Measurements from ENCODE around the gene GP1BA.

The GP1BA gene

DNA sequence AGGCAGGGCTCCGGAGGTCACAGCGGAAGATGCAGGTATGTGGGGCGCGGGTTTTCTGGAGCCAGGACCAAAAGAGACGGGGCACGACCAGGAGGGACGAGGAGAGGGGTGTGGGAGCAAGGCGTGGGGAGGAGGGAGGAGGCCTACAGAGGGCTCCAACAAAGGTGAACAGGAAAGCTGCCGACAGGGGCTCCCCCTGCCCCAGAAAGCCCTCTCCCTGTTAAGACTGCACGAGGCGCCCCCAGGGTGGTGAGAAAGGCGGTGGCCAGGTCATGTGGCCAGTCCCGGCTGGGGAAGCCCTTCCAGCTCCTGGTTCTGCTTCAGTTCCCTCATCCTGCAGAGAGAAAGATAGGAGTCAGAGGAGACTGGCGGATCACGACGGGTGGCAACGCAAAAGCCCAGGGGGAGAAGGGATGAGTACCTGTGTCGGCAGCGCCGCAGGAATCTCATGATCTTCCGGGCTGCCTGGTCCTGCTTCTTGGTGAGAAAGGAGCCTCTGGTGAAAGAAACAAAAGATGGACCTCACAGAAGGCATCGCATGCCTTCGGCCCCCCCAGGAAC is 36.5 kb downstream of the GP1BA start:
- no peaks in the 10 kb centered on the region for H3K27me3 Mint-ChIP-seq
- H3K27ac Mint-ChIP-seq = no peak overlapping the region
- H3K36me3 Mint-ChIP-seq = peaks cover 38% of the 10 kb centered on the region
- no peak overlapping the region for H3K4me3 Mint-ChIP-seq
- no peaks in the 10 kb centered on the region for H3K9me3 Mint-ChIP-seq
- no peak for ATAC-seq
- peaks cover 15% of the 10 kb centered on the region for H3K4me1 Mint-ChIP-seq

DNA sequence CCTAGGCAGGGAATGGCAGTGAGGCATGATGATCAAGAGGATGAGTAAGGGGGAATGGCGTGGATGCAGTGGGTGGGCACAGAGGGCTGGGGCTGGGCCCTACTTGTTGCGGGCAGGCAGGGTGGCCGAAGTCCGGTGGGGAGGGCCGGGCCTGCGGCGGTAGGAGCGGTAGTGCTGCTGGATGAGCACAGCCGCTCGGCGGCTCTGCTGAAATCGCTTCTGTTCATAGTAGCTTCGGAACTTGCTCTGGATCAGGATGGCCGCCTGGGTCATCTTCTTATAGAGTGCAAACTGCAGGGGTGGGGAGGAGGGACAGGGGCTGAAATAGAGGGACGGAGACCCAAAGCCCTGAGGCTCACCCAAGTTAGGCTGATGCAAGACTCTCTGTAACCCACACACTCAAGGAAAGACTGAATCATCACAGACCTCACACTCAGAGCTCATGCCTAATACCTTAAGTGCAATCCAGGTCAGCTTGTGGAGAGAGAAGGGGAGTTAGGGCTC is 37.0 kb downstream of the GP1BA start:
- H3K4me3 Mint-ChIP-seq = no peak overlapping the region
- H3K36me3 Mint-ChIP-seq = peaks cover 43% of the 10 kb centered on the region
- peaks cover 15% of the 10 kb centered on the region for H3K4me1 Mint-ChIP-seq
- no peaks in the 10 kb centered on the region for H3K27me3 Mint-ChIP-seq
- no peak for ATAC-seq
- no peak overlapping the region for H3K27ac Mint-ChIP-seq
- H3K9me3 Mint-ChIP-seq = no peaks in the 10 kb centered on the region

DNA sequence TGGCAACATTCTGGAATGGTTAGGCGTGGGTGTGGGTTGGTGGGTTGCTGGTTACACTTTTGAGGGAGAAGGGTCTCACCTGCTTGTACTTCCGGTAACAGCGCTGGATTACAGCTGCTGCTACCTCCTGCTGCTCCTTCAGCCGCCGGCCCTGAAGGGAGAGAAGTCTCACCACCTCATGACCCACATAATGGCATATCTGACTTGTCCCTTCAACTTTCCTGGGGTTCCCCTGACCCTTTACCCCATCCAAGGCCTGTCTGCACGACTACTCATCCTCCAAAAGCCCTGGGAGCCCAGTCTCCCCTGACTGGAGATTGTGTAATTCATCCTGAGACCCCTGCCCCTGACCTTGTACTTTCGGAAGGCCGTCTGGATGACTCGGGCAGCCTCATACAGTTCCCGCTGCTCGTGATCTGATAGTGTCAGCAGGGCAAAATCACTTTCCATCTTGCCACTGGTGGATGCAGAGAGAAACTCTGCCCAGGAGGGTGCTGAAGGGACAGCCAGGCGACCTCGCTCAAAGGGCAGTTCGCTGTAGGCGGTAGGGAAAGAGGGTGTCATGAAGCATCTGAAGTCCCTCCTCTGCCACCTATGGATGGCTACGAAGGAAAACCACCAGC is 37.6 kb downstream of the GP1BA start:
- Mint-ChIP-seq H3K27ac (no peak overlapping the region), H3K36me3 (peaks cover 49% of the 10 kb centered on the region), H3K4me3 (no peak overlapping the region), H3K4me1 (peaks cover 15% of the 10 kb centered on the region), H3K27me3 (no peaks in the 10 kb centered on the region), H3K9me3 (no peaks in the 10 kb centered on the region)
- no peak for ATAC-seq

DNA sequence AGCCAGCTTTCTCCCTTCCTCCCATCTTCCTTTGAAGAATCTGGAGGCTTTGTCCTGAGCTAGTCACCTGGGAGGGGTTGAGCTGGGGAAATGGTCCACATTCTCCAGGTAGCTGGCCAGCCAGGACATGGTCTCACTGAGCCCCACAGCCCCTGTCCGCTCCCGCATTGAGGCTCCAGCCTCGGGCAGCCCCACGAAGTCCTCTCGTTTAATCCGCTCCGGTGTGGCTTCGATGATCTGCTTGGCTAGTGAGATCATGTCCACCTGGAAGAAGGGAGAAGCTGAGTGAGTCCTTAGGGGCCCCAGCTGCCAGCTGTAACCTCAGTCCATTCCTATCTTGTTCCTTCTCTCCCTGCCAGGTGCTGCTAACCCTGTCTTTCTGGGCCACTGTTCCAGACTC is 38.2 kb downstream of the GP1BA start:
- no peaks in the 10 kb centered on the region for H3K9me3 Mint-ChIP-seq
- H3K4me1 Mint-ChIP-seq = peaks cover 12% of the 10 kb centered on the region
- ATAC-seq = no peak
- H3K27ac Mint-ChIP-seq = no peak overlapping the region
- H3K36me3 Mint-ChIP-seq = peaks cover 52% of the 10 kb centered on the region
- no peak overlapping the region for H3K4me3 Mint-ChIP-seq
- H3K27me3 Mint-ChIP-seq = no peaks in the 10 kb centered on the region

DNA sequence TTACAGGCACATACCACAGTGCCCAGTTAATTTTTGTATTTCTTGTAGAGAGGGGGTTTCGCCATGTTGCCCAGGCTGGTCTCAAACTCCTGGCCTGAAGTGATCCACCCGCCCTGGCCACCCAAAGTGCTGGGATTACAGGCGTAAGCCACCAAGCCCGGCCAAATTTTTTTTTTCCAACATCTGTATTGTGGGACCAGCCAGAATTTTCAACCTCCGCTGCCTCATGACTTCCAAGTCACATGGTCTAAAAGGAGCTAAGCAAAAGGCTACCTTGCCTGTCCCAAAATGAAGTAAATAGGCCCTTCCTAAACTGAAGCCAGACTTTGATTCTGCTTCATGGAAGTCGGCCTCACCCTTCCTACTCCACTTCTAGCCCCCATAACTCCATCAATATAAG is 39.7 kb downstream of the GP1BA start:
- no peak for ATAC-seq
- Mint-ChIP-seq H3K9me3 (no peaks in the 10 kb centered on the region), H3K36me3 (peaks cover 49% of the 10 kb centered on the region), H3K4me3 (no peak overlapping the region), H3K27ac (no peak overlapping the region), H3K4me1 (no peaks in the 10 kb centered on the region), H3K27me3 (no peaks in the 10 kb centered on the region)

DNA sequence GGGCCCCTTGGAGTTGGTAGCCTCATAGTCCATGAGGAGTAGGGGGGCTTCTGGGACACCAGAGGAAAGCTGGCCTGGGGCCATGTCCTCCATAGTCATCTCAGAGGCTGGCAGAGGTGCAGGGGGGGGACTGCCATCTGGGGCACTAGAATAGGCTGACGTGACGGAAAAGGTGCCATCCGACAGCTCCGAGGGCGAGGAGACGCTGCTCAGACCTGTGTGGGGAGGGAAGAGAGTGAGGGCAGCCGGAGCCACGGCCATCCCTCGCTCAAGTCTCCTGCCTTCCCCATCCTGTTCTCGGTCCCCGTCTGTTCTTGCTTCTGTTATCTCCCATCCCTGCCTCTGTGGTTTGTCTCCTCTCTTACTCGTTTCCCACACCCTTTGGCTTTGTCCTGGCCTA is 40.2 kb downstream of the GP1BA start:
- H3K9me3 Mint-ChIP-seq = no peaks in the 10 kb centered on the region
- H3K27me3 Mint-ChIP-seq = no peaks in the 10 kb centered on the region
- no peak overlapping the region for H3K4me3 Mint-ChIP-seq
- H3K4me1 Mint-ChIP-seq = no peaks in the 10 kb centered on the region
- peaks cover 49% of the 10 kb centered on the region for H3K36me3 Mint-ChIP-seq
- H3K27ac Mint-ChIP-seq = no peak overlapping the region
- no peak for ATAC-seq

DNA sequence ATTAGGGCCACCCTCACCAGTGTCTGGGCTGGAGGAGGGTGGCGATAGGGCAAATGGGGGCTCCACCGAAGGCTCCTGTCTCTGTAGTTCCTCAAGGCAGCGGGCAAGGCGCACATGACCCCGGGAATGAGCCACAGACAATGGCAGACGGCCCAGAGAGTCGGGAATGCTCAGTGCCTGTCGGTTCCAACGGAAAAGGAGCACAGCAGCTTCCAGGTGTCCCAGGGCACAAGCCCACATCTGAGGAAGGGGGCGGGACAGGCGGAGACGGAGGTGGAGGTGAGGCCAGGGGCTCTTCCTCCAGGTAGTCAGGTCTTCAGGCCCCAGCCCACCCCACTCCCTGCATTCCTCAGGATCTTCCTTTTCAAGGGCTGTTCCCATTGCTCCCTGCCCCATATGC is 40.7 kb downstream of the GP1BA start:
- no peak for ATAC-seq
- Mint-ChIP-seq H3K27ac (no peak overlapping the region), H3K27me3 (no peaks in the 10 kb centered on the region), H3K4me1 (no peaks in the 10 kb centered on the region), H3K36me3 (peaks cover 49% of the 10 kb centered on the region), H3K9me3 (no peaks in the 10 kb centered on the region), H3K4me3 (no peak overlapping the region)

DNA sequence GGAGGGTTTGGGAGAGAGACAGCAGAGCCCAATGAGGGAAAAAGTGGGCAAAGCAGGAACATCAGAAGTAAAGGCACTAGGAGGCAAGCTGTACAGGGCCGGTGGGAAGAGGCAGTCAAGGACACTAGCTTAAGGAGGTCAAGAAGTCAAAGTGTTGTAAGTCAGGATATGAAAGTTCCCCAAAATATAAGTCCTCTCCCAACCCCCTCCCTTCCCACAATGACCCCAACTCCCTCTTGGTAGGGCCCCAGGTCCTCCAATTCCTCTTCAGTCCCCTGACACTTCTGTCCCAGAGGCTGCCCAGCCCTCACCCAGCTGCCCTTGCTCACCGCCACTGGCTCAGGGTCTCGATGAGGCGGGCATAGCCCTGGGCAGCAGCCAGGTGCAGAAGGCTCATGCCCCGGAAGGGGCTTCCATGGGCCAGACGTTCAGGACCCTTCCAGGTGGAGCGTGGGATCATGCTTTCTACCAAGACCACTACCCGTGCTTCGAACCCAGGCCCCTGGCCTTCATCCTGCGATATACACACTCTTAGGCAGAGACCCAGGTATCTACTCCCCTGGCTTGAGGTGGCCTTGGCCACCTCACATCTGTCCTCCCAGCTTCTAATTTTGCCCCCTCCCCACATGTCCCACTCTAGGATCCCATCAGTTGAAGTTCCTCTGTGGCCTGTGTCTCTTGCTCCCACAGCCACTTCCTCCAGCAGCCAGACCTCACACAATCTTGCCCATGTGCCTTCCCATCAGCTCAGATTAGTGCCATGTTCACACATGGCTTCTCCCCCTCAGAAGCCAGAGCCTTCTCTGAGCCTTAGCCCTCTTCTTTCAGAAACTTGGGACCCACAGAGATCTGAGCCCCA is 41.4 kb downstream of the GP1BA start:
- ATAC-seq = no peak
- peaks cover 3% of the 10 kb centered on the region for H3K4me1 Mint-ChIP-seq
- H3K27me3 Mint-ChIP-seq = no peaks in the 10 kb centered on the region
- peaks cover 49% of the 10 kb centered on the region for H3K36me3 Mint-ChIP-seq
- H3K27ac Mint-ChIP-seq = no peak overlapping the region
- no peak overlapping the region for H3K4me3 Mint-ChIP-seq
- H3K9me3 Mint-ChIP-seq = no peaks in the 10 kb centered on the region

DNA sequence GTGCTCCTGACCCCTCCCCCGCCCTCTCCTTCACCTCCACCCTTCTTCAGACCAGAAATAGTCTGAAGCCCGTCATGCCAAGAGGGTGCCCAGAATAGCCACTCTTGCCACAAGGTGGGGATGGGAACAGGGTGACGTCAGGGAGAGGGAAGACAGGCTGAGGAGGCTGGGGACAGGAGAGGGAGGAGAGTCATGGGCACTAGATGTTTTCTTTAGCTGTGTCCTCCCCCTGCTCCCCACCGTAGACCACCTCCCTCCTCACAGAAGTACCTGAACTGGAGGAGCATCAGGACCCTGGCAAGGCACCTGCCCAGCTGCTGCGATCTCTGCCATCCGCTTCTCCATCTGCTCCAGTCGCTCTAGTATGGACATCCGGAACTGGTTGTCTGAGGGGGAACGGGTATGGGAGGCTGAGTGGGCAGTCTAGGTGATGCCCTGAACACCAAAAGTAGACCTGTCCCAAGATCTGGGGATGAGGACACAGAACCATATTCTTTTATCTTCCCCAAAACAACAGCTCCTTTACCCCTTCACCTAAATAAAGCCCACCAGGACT is 42.1 kb downstream of the GP1BA start:
- peaks cover 10% of the 10 kb centered on the region for H3K4me1 Mint-ChIP-seq
- H3K36me3 Mint-ChIP-seq = peaks cover 55% of the 10 kb centered on the region

DNA sequence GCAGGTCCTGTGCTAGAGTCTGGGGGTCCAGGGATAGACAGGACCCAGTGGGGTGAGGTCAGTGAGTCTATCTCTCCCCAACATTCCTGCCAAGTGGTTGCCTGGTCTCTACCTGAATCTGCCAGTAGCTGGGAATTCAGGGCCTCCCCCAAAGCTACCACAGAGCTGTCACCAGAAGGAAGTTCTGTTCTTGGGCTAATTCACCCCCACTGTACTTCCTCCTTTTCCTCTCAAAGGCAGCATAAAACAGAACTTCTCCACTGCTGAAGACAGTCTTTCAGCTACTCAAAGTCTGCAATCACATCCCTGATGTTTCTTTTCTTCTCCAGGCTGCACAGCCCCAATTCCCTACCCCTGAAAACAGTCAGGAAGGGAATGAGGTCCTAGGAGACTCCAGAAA is 46.6 kb downstream of the GP1BA start:
- H3K27me3 Mint-ChIP-seq = no peaks in the 10 kb centered on the region
- H3K4me3 Mint-ChIP-seq = no peak overlapping the region
- ATAC-seq = no peak
- peak overlapping the region; percentile 77 for H3K27ac Mint-ChIP-seq
- no peaks in the 10 kb centered on the region for H3K9me3 Mint-ChIP-seq
- H3K36me3 Mint-ChIP-seq = peaks cover 65% of the 10 kb centered on the region
- peaks cover 43% of the 10 kb centered on the region for H3K4me1 Mint-ChIP-seq

More for the DNA sequence above, 42.1 kb downstream of the GP1BA start:
- Mint-ChIP-seq H3K4me3 (no peak overlapping the region), H3K27me3 (no peaks in the 10 kb centered on the region), H3K27ac (peak overlapping the region; percentile 1), H3K9me3 (no peaks in the 10 kb centered on the region)
- no peak for ATAC-seq

DNA sequence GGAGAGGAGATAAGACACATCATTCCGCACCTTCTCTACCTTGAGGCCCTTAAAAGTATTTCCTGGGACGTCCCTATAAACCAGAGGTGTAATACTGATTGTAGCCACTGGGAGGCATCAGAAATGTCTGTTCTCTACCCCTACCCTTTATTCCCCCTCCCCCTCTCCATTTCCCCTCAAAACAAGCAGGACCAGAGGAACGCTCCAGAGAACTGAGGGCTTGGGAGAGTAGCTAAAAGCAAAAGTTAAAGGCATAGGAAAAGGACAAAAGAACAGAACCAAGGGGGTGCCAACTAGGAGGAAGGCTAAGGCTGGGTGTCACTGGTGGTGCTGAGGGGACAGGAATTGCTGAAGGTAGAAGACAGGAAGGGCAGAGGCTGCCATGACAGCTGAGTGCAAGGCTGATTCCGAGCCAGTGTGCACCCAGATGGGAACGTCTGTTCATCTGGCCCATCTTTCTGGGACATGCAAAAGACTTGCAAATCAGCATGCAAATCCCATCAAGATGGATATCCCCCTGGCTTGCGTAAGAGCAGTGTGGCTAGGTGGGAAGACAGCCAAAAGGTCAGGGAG is 48.7 kb downstream of the GP1BA start:
- ATAC-seq = peak; percentile 41
- Mint-ChIP-seq H3K4me1 (peaks cover 46% of the 10 kb centered on the region), H3K36me3 (peaks cover 51% of the 10 kb centered on the region), H3K27ac (peak overlapping the region; percentile 77), H3K9me3 (no peaks in the 10 kb centered on the region), H3K27me3 (no peaks in the 10 kb centered on the region), H3K4me3 (no peak overlapping the region)

DNA sequence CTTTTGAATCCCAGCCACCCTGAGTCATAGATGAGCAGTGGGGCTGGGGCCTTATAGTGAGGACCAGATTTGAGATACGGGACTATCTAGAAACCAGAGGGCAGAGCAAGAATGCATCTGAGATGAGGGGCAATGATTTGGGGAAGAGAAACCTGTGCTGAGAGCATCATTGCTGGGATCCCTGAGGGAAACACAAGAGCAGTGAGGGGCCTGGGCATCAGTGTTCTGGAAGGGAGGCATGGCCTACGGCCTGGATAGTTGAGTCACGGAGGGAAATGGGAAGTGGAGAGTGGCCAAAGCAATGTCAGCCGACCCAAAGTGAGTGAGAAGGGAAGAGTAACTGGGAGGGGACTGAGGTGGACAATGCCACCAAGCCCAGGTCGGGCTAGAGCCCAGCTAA is 50.2 kb downstream of the GP1BA start:
- H3K27me3 Mint-ChIP-seq = no peaks in the 10 kb centered on the region
- no peak overlapping the region for H3K4me3 Mint-ChIP-seq
- H3K36me3 Mint-ChIP-seq = peaks cover 49% of the 10 kb centered on the region
- H3K4me1 Mint-ChIP-seq = peaks cover 58% of the 10 kb centered on the region
- H3K27ac Mint-ChIP-seq = peak overlapping the region; percentile 23
- H3K9me3 Mint-ChIP-seq = no peaks in the 10 kb centered on the region
- no peak for ATAC-seq
